H54 (cell line): Measurements from ENCODE around the gene AMHR2.
"Not testable (repeated sequence)": the region's sequence is repeated elsewhere in the genome, so short reads cannot be mapped to it uniquely, and the experiment has no call there.

Experiments
- DNase-seq: peaks from one replicate; pipeline ENCODE4 v3.0.0; 2011; ENCODE audit warnings: low spot score, mixed read lengths; ENCODE audit not compliant: insufficient read length
- FAIRE-seq: peaks from 3 replicates; lab custom pipeline; 2011; peaks lifted over from hg19 to GRCh38; lab: Jason Lieb, UNC
- POLR2A ChIP-seq: IDR thresholded peaks from 2 replicates; pipeline ENCODE4 v1.6.1; 2011; ENCODE audit warnings: low read depth, mild to moderate bottlenecking, low read length

The AMHR2 gene

GRCh38 chr12:53425515-53426150, 2.0 kb downstream of the AMHR2 start:
- no peak for TF ChIP-seq POLR2A
- DNase-seq (no peak), FAIRE-seq (no peak)

GRCh38 chr12:53427905-53428594, 4.4 kb downstream of the AMHR2 start:
- DNase-seq (peak; percentile 88), FAIRE-seq (peak; percentile 91)

GRCh38 chr12:53428741-53429140, 5.1 kb downstream of the AMHR2 start:
- no peak for FAIRE-seq
- TF ChIP-seq POLR2A: no peak
- no peak for DNase-seq

More at GRCh38 chr12:53427905-53428594, 4.4 kb downstream of the AMHR2 start:
- TF ChIP-seq POLR2A: no peak

- TF ChIP-seq POLR2A: no peak
- no peak for FAIRE-seq
These were observed 6.5 kb downstream of the AMHR2 start for GRCh38 chr12:53430116-53430515.

GRCh38 chr12:53431187-53431586, 7.5 kb downstream of the AMHR2 start:
- FAIRE-seq: no peak
- no peak for DNase-seq
- TF ChIP-seq POLR2A: no peak

More at GRCh38 chr12:53430116-53430515, 6.5 kb downstream of the AMHR2 start:
- no peak for DNase-seq

GRCh38 chr12:53435326-53435725, 11.7 kb downstream of the AMHR2 start:
- DNase-seq, FAIRE-seq: not testable (repeated sequence)

GRCh38 chr12:53439582-53439981, 15.9 kb downstream of the AMHR2 start:
- DNase-seq, FAIRE-seq: not testable (repeated sequence)

GRCh38 chr12:53441040-53441833, 17.6 kb downstream of the AMHR2 start, which contains the start of gene PRR13:
Gene PRR13, plus strand, starts transcription at chr12:53441734. Its CDS starts 981 bp downstream, at chr12:53442715.
- TF ChIP-seq POLR2A: peak; percentile 87
- FAIRE-seq: peak; percentile 94
- DNase-seq: peak; percentile 91

GRCh38 chr12:53443955-53444354, 20.3 kb downstream of the AMHR2 start:
- FAIRE-seq (no peak), DNase-seq (no peak)
- TF ChIP-seq POLR2A: no peak

- FAIRE-seq, DNase-seq: not testable (repeated sequence)
These were observed 21.1 kb downstream of the AMHR2 start for GRCh38 chr12:53444593-53445325.

GRCh38 chr12:53450936-53451335, 27.3 kb downstream of the AMHR2 start:
- DNase-seq (no peak), FAIRE-seq (no peak)
- TF ChIP-seq POLR2A: no peak

GRCh38 chr12:53451661-53452158, 28.1 kb downstream of the AMHR2 start, which contains the start of gene PCBP2:
Gene PCBP2, plus strand, starts transcription at chr12:53452102. Its CDS starts 2,699 bp downstream, at chr12:53454801.
- FAIRE-seq: peak; percentile 90
- DNase-seq: peak; percentile 86
- peak; percentile 73; the same call in 1 of the 2 replicates for TF ChIP-seq POLR2A
